ENCODE results near the gene PELI3.

PELI3 gene

DNA sequence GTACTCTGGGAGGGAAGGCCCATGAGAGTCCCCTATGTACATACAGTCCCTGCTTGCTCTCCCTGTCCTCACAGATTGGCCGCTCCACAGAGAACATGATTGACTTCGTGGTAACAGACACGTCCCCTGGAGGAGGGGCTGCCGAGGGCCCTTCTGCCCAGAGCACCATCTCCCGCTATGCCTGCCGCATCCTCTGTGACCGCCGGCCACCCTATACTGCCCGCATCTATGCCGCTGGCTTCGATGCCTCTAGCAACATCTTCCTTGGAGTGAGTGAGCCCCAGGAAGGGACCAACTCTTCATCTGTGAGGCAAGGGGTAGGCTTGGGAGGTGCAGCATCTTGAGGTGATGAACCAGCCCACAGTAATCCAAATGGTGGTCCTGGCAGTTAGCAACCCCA is 6.5 kb downstream of the PELI3 start:
- no peak overlapping the region for H3K27ac ChIP-seq
- no peak for DNase-seq (ENCODE audit: low read depth, low spot score)

DNA sequence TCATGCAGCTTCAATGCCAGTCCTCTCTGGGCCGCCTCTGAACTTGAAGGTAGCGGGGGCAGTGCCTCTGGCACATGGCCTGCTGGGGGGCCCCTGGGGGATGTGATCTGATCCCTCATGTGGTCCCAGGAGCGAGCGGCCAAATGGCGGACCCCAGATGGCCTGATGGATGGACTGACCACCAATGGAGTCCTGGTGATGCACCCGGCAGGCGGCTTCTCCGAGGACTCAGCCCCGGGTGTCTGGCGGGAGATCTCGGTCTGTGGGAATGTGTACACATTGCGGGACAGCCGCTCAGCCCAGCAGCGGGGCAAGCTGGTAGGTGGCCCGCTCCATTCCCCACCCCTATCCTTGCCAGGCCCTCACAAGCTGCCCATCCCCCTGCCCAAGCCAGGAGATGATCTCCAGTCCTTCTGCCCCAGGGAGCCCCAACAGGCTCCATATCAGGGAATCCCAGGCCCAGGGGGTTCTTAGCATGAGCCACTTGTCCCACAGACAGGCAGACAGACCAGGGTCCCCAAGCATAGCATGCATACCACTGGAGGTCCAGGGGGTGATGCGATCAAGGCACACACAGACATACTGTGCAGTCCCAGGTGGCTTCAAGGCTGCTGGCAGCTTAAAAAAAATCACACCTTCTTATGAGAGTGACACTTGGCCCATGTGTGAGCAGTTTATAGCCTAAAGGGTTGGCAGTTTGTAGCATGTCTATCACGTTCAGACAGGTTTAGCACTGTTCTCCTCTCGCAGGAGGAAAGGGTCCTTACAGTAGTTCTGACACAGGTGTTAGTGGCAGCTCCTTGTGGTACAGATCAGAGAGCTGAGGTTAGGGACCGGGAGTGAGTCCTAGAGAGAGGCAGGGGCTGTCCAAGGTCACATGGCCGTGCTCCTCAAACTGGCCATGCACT is 7.2 kb downstream of the PELI3 start:
- no peak for DNase-seq (ENCODE audit: low read depth, low spot score)
- no peak overlapping the region for H3K27ac ChIP-seq

DNA sequence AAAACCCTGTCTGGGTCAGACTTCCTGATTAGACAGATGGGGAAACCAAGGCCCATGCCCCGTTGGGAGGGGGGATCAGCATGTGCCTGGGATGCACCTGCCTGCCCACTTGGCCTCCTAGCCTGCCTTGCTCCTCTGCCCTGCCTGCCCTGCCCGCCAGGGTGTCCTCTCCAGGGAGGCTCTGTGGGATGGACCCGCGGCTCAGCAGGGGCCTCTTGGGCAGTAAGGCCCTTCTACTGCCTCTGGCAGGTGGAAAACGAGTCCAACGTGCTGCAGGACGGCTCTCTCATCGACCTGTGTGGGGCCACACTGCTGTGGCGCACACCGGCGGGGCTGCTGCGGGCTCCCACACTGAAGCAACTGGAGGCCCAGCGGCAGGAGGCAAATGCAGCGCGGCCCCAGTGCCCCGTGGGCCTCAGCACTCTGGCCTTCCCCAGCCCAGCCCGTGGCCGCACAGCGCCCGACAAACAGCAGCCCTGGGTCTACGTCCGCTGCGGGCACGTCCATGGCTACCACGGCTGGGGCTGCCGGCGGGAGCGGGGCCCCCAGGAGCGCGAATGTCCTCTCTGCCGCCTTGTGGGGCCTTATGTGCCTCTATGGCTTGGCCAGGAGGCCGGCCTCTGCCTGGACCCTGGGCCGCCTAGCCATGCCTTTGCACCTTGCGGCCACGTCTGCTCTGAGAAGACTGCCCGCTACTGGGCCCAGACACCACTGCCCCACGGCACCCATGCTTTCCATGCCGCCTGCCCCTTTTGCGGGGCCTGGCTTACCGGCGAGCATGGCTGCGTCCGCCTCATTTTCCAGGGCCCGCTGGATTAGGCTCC is 8.9 kb downstream of the PELI3 start:
- no peak for DNase-seq (ENCODE audit: low read depth, low spot score)
- H3K27ac ChIP-seq = no peak overlapping the region

DNA sequence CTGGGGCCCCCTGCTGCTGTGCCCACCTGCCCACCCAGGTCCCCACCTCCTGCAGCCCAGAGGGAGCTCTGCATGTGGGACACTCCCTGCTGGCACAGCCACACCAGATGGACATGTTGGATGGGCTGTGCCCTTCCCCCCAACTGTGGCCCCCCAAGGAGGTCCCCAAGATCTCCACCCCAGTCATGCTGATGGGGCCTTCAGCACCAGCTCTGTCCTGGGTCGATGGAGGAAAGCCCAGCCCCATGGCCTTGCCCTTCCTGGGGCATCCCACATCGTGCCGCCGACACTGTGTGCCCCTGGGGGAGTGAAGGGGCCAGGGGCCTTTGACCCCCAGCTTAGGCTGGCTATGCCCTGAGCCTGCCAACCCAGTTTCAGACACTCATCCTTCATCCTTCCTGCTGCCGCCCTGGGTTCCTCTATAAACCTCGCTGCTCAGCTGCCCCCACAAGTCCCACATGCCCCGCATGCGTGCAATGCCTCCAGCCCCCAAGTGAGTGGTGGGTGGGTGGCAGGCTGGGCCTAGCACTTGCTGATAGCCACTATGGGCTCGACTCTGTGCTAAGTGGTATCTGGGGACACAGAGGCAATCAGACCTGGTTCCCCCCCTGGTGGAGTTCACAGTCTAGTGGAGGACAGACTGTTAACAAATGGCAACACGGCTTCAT is 9.6 kb downstream of the PELI3 start:
- no peak for DNase-seq (ENCODE audit: low read depth, low spot score)
- no peak overlapping the region for H3K27ac ChIP-seq

DNA sequence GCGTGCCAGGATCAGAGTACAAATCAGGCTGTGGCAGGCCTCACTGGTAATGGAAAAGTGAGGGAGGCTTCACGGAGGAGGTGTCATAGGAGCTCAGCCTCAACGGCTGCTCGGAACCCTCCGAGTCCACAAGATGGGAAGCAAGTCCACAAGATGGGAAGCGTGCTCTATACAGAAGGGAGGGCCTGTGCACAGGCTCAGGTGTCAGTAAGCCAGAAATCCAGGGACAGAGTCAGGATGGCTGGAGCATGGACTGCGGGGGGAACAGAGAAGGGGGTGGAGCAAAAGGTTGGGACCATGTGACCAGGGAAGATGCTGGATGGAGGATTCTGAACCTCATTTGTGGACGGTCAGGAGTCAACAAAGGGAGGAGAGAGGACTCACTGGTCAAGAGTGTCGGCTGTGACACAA is 10.1 kb downstream of the PELI3 start:
- DNase-seq (ENCODE audit: low read depth, low spot score) = no peak
- H3K27ac ChIP-seq = no peak overlapping the region

DNA sequence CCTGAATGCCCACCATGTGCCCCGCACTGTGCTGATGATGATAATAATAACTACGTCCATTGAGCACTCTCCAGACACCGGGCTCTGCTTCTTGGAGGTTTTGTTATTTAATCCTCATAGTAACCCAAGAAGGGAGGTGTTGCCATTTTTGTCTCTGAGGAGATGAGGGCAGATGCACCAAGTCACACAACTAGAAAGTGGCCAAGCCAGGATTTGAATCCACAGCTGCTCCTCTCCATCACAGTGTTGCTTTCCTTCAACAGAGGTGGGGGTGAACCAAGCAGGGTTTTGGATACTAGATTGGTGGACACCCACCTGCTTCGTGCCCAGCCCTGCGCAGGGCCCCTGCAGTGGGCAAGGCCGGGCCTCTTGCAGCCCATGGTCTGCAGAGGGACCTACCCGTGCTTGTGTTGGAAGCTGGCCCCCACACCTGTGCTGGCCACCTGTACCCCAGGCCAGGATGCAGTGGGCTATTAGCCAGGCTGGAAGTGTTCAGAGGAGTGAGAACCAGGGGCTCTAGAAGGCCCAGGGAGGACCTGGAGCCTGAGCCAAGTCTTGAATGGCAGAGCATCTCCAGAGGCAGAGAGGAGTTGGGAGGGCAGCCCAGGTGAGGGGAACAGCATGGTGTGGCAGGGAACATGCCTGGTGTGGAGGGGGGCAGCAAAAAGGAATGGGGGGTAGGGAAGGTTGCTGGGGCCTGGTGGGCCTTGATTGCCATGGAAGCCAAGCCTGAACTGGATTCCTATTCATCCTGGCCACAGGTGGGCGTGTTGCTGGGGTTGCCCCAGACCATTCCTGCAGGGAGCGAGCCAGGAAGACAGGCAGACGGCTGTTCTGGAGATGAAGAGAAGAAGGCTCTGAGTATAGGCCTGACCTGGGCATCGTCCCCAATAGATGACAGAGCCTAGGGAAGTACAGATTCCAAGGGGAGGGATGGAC is 10.8 kb downstream of the PELI3 start:
- DNase-seq (ENCODE audit: low read depth, low spot score) = no peak
- no peak overlapping the region for H3K27ac ChIP-seq

DNA sequence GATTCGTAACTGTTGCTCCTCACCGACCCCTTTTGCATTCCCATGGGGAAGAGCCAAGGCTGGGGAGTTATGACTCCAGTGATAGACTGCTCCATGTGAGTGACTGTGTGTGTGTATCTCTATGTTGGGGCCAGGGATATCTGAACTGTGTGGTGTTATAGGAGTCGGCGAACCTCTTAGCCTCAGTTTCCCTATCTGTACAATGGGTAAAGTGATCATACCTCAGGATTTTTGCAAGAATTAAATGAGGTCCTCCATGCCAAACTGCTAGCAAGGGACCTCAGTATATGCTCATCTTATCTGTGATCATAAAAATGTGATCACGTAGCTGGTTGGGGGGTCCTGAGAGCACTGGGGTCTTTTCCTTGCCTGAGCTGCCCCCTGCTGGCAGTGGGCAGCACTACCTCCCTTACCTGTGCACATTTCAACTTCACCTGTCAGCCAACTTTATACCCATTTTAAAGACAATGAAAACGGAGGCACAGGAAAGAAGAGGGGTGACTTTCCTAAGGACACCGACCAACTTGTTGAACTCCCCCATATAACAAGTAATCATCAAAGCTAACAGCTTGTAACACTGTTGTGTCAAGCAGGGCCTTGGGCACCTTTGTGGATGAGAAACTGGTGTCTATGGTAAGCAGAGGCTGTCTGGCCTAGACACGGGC is 12.2 kb downstream of the PELI3 start:
- peak overlapping the region; percentile 91 for H3K27ac ChIP-seq
- no peak for DNase-seq (ENCODE audit: low read depth, low spot score)

DNA sequence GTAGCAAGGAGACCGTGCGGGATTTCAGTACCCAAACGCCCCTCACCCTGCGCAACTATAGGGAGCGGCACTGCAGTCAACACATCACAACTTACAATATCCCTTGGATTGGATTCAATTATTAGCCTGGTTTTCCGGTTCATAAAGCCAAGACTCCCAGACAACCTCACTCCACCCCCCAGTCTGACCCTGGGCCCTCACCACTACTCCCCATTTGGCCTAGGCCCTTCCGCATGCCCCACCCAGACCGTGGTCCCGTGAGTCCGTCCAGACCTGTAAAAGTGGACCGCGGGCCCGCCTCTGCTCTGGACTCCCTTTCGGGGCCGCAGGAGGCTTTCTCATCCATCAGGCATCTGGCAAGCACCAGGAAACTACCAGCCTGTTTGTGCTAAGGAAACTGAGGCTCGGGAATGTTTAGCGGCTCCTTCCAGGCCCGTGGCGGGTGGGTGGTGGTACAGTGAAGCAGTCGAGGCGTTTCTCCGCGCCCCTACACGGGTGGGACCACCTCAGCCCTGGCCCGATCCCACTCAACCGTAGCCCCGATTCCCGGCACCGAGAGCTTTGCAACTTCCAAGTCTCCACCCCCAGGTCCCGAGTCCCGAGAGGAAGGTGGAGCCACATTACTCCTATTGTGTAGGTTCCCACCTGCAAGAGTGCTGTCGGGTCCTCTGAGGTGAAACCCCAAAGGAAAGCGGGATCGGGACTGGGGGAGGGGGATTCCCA is 12.8 kb downstream of the PELI3 start:
- no peak for DNase-seq (ENCODE audit: low read depth, low spot score)
- peak overlapping the region; percentile 91 for H3K27ac ChIP-seq

DNA sequence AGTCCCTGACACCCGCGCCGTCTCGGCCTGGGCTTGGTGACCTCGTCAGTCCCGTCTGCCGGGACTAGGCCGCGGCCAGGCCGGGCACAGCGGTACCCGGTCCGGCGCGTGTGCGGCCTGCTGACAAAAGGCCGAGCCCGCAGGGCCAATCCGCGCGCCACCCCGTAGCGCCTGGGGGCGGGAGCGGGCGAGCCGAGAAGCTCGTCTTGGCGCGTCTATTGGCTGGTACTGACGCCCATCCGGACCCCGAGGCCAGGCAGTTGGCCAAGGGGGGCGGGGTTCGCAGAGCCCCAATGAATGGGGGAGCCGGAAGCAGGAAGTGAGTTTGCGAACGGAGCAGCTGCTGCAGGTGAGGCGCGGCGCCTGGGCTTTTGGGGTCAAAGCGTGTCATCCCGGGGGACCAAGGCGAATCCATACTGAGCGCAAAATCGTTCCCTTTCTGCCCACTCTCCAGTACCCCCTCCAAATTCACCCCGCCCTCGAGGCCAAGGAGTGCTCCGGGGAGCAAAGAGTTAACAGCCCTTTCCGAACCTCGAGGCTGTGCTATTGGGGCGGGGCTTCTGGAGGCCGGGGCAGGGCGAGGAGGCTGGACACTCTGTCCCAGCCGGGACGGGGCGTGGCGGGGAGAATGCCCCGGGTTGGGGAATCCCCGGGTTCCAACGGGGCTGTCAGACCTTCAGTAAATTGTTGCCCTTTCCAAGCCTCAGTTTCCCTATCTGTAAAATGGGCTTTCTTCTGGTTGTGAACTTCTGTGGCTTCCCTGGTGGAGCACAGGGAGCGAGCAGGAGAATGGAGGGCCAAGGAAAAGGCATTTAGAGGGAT is 13.6 kb downstream of the PELI3 start, which contains the start of gene DPP3:
Gene DPP3 (plus strand): TSS at position 318 of the 822 bp plus-strand sequence. CDS start 1,767 bp downstream, outside the sequence.
- DNase-seq (ENCODE audit: low read depth, low spot score) = peak; percentile 76
- H3K27ac ChIP-seq = peak within 1 kb of the TSS; percentile 91

DNA sequence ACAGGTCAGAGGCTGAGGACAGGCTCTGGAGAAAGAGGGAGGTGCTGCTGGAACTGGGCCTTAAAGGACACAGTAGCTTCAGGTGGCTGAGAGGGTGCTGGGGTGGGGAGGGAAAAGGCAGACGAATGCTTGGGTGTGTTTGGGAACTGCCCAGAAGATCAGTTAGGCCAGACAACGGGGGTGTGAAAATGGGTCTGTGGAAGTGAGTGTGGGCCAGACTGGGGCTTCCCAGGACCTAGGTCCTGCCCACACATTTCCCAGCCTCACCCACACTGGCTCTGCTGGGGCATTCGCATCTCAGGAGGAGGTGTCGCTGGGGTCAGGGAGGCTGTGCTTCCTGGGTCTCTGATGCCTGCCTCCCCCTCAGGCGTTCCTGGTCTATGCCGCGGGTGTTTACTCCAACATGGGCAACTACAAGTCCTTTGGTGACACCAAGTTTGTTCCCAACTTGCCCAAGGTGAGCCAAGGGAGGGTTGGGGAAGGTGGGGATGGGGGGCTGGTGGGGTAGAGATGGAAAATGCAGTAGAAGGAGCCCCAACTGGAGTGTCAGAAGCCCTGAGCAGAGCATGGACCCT is 18.2 kb downstream of the PELI3 start:
- no peak overlapping the region for H3K27ac ChIP-seq
- no peak for DNase-seq (ENCODE audit: low read depth, low spot score)

DNA sequence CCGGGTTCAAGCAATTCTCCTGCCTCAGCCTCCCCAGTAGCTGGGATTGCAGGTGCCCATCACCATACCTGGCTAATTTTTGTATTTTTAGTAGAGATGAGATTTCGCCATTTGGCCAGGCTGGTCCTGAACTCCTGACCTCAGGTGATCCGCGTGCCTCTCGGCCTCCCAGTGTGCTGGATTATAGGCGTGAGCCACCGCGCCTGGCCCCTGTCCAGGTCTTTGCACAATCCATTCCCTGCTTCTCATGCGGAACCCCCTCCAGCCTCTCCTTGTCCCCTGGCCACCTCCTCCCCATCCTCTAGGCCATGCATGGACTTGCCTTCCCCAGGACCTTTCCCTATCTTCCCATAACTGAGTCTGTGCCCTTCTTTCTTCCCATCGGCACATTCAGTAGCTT is 22.3 kb downstream of the PELI3 start:
- no peak for DNase-seq (ENCODE audit: low read depth, low spot score)
- H3K27ac ChIP-seq = no peak overlapping the region

DNA sequence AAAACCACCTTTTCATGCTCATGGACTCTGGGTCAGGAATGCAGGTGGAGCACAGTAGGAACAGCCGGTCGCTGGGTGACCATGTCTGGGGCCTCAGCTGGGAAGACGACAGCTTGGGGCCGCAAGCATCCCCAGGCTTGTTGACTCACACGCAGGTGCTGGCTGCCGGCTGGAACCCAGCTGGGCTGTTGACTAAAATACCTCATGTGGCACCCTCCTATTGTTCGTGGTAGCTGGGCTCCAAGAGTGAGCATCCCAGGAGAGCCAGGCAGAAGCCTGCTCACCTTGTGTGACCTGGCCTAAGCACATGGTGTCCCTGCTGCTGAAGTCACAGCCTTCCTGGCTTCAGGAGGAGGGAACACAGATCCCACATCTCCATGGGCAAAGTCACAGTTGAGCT is 22.9 kb downstream of the PELI3 start:
- no peak overlapping the region for H3K27ac ChIP-seq
- no peak for DNase-seq (ENCODE audit: low read depth, low spot score)

DNA sequence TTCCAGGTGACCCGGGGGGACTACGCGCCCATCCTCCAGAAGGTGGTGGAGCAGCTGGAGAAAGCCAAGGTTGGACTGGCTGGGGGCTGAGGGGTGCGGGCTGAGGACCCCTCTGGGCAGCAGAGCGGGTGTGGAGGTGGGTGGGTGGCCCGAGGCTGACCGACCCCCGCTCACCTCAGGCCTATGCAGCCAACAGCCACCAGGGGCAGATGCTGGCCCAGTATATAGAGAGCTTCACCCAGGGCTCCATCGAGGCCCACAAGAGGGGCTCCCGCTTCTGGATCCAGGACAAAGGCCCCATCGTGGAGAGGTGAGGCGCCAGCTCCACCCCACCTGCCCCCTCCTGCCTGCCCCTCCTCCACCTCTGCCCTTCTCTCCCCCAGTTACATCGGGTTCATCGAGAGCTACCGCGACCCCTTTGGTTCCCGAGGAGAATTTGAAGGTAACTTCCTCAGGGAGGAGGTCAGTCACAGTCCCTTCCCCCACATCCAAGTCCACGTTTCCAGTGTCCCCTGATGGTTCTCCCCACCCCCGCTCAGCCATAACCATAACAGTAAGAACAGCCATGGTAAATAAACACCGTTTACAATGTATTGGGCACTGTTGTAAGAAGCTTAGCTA is 24.7 kb downstream of the PELI3 start:
- DNase-seq (ENCODE audit: low read depth, low spot score) = no peak
- H3K27ac ChIP-seq = no peak overlapping the region

DNA sequence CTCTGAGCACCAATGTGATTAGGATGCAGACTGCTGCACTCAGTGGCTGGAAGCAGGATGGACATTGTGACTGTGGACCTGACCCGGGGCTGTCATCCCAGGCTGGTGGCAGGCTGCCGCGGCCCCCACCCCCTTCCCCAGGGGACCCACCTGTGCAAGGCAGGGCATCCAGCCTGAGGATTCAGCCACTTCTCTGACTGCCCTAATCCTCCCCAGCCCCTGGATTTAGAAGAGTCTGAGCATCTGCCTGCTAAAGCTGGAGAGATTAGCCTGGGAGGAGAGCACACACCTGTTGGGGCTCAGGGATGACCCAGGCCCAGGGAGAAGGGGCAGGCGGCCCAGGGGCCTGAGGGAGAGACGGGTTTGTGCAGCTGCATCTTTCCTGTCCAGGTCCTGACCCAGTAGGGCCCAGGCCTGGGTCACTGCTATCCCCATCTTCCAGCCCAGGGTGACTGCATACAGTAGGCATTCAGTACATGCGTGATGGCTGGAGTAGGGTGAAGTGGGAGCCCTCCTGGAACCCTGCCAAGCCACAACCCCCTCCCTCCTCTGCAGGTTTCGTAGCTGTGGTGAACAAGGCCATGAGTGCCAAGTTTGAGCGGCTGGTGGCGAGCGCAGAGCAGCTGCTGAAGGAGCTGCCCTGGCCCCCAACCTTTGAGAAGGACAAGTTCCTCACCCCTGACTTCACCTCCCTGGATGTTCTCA is 25.6 kb downstream of the PELI3 start:
- DNase-seq (ENCODE audit: low read depth, low spot score) = no peak
- H3K27ac ChIP-seq = no peak overlapping the region

DNA sequence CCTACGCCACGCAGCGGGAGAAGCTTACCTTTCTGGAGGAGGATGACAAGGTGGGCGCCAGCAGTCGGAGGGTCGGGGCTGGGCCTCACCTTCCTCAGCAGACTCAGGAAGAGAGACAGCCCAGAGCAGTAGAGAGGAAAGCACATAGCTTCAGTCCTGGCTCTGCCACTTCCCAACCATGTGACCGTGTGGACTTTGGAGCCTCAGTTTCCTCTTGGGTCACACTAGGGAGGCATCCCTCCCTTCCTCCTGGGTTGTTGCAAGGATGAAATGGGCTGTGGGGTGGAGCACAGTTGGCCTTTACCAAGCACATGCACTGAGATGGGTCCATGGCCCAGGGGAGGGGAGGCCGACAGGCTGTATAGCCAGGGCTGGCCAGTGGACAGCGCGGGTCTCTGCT is 26.4 kb downstream of the PELI3 start:
- no peak overlapping the region for H3K27ac ChIP-seq
- no peak for DNase-seq (ENCODE audit: low read depth, low spot score)

DNA sequence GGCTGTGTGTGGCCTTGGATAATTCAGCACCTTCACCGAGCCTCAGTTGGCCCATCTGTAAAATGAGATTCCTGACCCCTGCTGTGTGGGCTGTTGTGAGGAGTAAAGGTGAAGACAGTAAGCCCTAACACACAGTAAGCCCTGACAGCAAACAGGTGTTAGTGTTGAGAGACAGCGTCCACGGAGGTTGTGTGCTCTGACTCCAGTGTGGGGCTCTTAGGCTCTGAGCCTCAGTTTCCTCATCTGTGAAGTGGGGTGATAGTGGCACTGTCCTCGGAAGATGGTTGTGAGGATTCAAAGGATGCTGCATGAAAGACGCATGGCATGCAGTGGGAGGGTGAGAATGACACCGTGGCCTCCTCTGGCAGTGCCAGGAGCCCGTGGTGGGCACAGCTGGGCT is 27.8 kb downstream of the PELI3 start:
- H3K27ac ChIP-seq = no peak overlapping the region
- no peak for DNase-seq (ENCODE audit: low read depth, low spot score)

Measured in epithelial cell of prostate (primary cell).